Hematopoietic multipotent progenitor cell treated with erythropoietin and hydrocortisone succinate and interleukin-3 and kit ligand, for 15 days (in vitro differentiated cells): ENCODE data around the gene PCNX1.

Experiments
- DNase-seq: peaks from one replicate; pipeline ENCODE4 v3.0.0-alpha.2; 2015; ENCODE audit warnings: low spot score

Gene PCNX1

DNA sequence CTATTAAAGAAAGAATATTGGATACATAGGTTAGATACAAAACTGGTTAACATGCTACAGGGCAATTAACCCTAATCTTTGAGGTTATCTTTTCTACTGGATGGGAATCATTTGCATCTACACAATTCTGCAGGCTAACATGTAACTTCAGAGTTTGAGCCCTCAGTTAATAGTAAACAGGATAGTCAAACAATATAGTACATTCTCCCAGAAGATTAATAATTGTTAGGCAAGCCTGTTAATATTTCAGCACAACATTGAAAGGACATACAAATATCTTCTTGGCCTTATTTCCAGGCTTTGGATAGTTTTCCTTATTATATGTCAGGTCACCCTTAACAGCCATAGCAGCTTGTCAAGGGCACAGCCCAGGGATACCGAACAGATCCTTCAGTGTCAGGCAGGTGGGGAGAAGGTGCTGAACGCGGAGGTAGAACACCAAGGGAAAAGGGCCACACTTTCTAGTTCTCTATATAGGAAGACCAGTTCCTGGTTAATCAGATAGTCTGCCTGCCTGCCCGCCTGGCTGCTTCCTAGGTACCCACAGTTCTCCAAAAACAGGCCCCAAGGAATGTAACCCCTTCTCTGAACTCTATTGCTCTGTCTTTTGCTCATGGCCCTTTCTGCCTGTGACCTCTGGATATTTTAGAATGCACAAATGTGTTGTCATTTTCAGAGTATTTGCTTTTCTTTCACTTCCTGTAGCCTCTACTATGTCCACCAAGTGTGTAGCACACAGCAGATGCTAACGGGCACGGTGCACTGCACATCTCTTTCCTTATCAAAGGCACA lies 256.0 kb downstream of the PCNX1 start:
- DNase-seq: no peak

DNA sequence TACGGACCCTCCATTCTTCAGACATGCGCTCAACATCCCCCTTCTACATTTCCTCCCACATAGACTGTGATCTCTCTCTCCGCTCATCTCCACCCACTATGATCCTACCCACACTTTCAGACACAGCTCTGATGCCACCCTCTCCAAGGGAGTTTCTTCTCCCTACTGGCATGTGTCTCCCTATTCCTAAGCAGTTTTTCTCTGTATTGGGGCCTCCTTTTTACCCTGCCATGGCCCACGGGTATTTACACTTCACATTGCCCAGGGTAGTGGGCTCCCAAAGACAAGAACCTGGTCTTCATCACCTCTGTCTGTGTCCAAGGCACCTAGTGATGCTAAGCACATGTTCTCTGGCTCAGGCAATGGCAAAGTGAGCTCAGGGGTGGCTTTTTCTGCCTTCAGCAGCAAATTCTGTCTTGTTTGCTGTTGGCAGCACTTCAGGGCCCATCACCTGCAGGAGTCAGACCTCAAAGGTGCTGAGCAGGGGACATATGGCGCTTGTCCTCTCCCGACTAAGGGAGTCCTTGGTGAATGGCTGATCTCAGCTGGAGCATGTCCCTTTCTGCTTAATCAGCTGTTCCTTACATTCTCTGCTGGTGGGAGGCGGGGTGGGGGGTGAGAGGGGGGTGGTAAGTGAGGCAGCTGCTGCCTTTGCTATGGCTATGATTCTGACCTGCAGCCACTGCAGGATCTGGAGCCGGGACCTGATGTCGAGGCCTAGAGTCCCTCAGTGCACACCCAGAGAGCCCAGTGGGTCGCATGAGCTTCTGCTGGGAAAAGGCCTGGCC lies 256.8 kb downstream of the PCNX1 start:
- no peak for DNase-seq
